Measurements from ENCODE around the gene NDUFV2.

NDUFV2 gene

GRCh38 chr18:9102508-9103375 lies at the start of gene NDUFV2:
Gene NDUFV2 (plus strand): TSS chr18:9102699. CDS start chr18:9102744, 45 bp downstream.
- Histone ChIP-seq H3K9me3 (ENCODE audit: control insufficient read depth, insufficient read depth, low read length) (no peaks in the 10 kb centered on the region), H3K4me1 (ENCODE audit: control insufficient read depth, insufficient read depth, low read length) (peaks cover 2% of the 10 kb centered on the region; the same call in 1 of the 2 replicates), H3K27me3 (ENCODE audit: control insufficient read depth, insufficient read depth, low read length) (no peaks in the 10 kb centered on the region), H3K4me3 (ENCODE audit: low read length) (peak within 1 kb of the TSS; percentile 68), H3K27ac (ENCODE audit: low read length) (no peak within 1 kb of the TSS), H3K36me3 (ENCODE audit: control insufficient read depth, insufficient read depth, low read length) (no peaks in the 10 kb centered on the region)
- peak; percentile 82 for DNase-seq (ENCODE audit: low read depth, low spot score)
- no CpG with 5 or more reads among the region's 64 CpGs for WGBS (ENCODE audit: insufficient coverage, insufficient read length)

GRCh38 chr18:9053814-9054213 lies 48.7 kb upstream of the NDUFV2 start:
- H3K9me3 ChIP-seq (ENCODE audit: control insufficient read depth, insufficient read depth, low read length): no peaks in the 10 kb centered on the region
- no peaks in the 10 kb centered on the region for H3K4me1 ChIP-seq (ENCODE audit: control insufficient read depth, insufficient read depth, low read length)
- H3K27ac ChIP-seq (ENCODE audit: low read length): no peak overlapping the region
- WGBS (ENCODE audit: insufficient coverage, insufficient read length): no CpG with 5 or more reads among the region's 1 CpG
- DNase-seq (ENCODE audit: low read depth, low spot score): no peak
- H3K36me3 ChIP-seq (ENCODE audit: control insufficient read depth, insufficient read depth, low read length): no peaks in the 10 kb centered on the region
- H3K27me3 ChIP-seq (ENCODE audit: control insufficient read depth, insufficient read depth, low read length): no peaks in the 10 kb centered on the region
- no peak overlapping the region for H3K4me3 ChIP-seq (ENCODE audit: low read length)

GRCh38 chr18:9055185-9055584 lies 47.3 kb upstream of the NDUFV2 start:
- Histone ChIP-seq H3K9me3 (ENCODE audit: control insufficient read depth, insufficient read depth, low read length) (no peaks in the 10 kb centered on the region), H3K4me3 (ENCODE audit: low read length) (no peak overlapping the region), H3K36me3 (ENCODE audit: control insufficient read depth, insufficient read depth, low read length) (no peaks in the 10 kb centered on the region), H3K4me1 (ENCODE audit: control insufficient read depth, insufficient read depth, low read length) (no peaks in the 10 kb centered on the region), H3K27me3 (ENCODE audit: control insufficient read depth, insufficient read depth, low read length) (no peaks in the 10 kb centered on the region), H3K27ac (ENCODE audit: low read length) (no peak overlapping the region)
- WGBS (ENCODE audit: insufficient coverage, insufficient read length): no CpG with 5 or more reads among the region's 1 CpG
- no peak for DNase-seq (ENCODE audit: low read depth, low spot score)

- no peaks in the 10 kb centered on the region for H3K27me3 ChIP-seq (ENCODE audit: control insufficient read depth, insufficient read depth, low read length)
- no peaks in the 10 kb centered on the region for H3K4me1 ChIP-seq (ENCODE audit: control insufficient read depth, insufficient read depth, low read length)
- no peak overlapping the region for H3K27ac ChIP-seq (ENCODE audit: low read length)
- WGBS (ENCODE audit: insufficient coverage, insufficient read length): no CpG with 5 or more reads among the region's 1 CpG
- H3K9me3 ChIP-seq (ENCODE audit: control insufficient read depth, insufficient read depth, low read length): no peaks in the 10 kb centered on the region
- H3K36me3 ChIP-seq (ENCODE audit: control insufficient read depth, insufficient read depth, low read length): no peaks in the 10 kb centered on the region
- no peak for DNase-seq (ENCODE audit: low read depth, low spot score)
- no peak overlapping the region for H3K4me3 ChIP-seq (ENCODE audit: low read length)
These were observed 46.9 kb upstream of the NDUFV2 start for GRCh38 chr18:9055626-9056025.

GRCh38 chr18:9057646-9058045 lies 44.9 kb upstream of the NDUFV2 start:
- DNase-seq (ENCODE audit: low read depth, low spot score): no peak
- no peaks in the 10 kb centered on the region; the same call in 1 of the 2 replicates for H3K9me3 ChIP-seq (ENCODE audit: control insufficient read depth, insufficient read depth, low read length)
- no CpG with 5 or more reads among the region's 3 CpGs for WGBS (ENCODE audit: insufficient coverage, insufficient read length)
- no peak overlapping the region for H3K4me3 ChIP-seq (ENCODE audit: low read length)
- no peaks in the 10 kb centered on the region for H3K36me3 ChIP-seq (ENCODE audit: control insufficient read depth, insufficient read depth, low read length)
- H3K27me3 ChIP-seq (ENCODE audit: control insufficient read depth, insufficient read depth, low read length): no peaks in the 10 kb centered on the region
- H3K27ac ChIP-seq (ENCODE audit: low read length): no peak overlapping the region
- no peaks in the 10 kb centered on the region for H3K4me1 ChIP-seq (ENCODE audit: control insufficient read depth, insufficient read depth, low read length)

- WGBS (ENCODE audit: insufficient coverage, insufficient read length): no CpG with 5 or more reads among the region's 4 CpGs
These were observed 44.1 kb upstream of the NDUFV2 start for GRCh38 chr18:9058406-9058805.

GRCh38 chr18:9062418-9062751 lies 40.1 kb upstream of the NDUFV2 start:
- H3K27me3 ChIP-seq (ENCODE audit: control insufficient read depth, insufficient read depth, low read length): no peaks in the 10 kb centered on the region
- H3K9me3 ChIP-seq (ENCODE audit: control insufficient read depth, insufficient read depth, low read length): no peaks in the 10 kb centered on the region; the same call in 1 of the 2 replicates
- no CpG with 5 or more reads among the region's 2 CpGs for WGBS (ENCODE audit: insufficient coverage, insufficient read length)
- DNase-seq (ENCODE audit: low read depth, low spot score): no peak
- no peak overlapping the region for H3K4me3 ChIP-seq (ENCODE audit: low read length)
- H3K4me1 ChIP-seq (ENCODE audit: control insufficient read depth, insufficient read depth, low read length): no peaks in the 10 kb centered on the region
- H3K36me3 ChIP-seq (ENCODE audit: control insufficient read depth, insufficient read depth, low read length): no peaks in the 10 kb centered on the region
- no peak overlapping the region for H3K27ac ChIP-seq (ENCODE audit: low read length)

More at GRCh38 chr18:9058406-9058805, 44.1 kb upstream of the NDUFV2 start:
- H3K9me3 ChIP-seq (ENCODE audit: control insufficient read depth, insufficient read depth, low read length): no peaks in the 10 kb centered on the region; the same call in 1 of the 2 replicates
- no peaks in the 10 kb centered on the region for H3K27me3 ChIP-seq (ENCODE audit: control insufficient read depth, insufficient read depth, low read length)
- DNase-seq (ENCODE audit: low read depth, low spot score): no peak
- H3K4me1 ChIP-seq (ENCODE audit: control insufficient read depth, insufficient read depth, low read length): no peaks in the 10 kb centered on the region
- no peak overlapping the region for H3K4me3 ChIP-seq (ENCODE audit: low read length)
- H3K27ac ChIP-seq (ENCODE audit: low read length): no peak overlapping the region
- H3K36me3 ChIP-seq (ENCODE audit: control insufficient read depth, insufficient read depth, low read length): no peaks in the 10 kb centered on the region

GRCh38 chr18:9065864-9066263 lies 36.6 kb upstream of the NDUFV2 start:
- Histone ChIP-seq H3K9me3 (ENCODE audit: control insufficient read depth, insufficient read depth, low read length) (no peaks in the 10 kb centered on the region; the same call in 1 of the 2 replicates), H3K36me3 (ENCODE audit: control insufficient read depth, insufficient read depth, low read length) (no peaks in the 10 kb centered on the region), H3K27ac (ENCODE audit: low read length) (no peak overlapping the region), H3K4me3 (ENCODE audit: low read length) (no peak overlapping the region), H3K4me1 (ENCODE audit: control insufficient read depth, insufficient read depth, low read length) (no peaks in the 10 kb centered on the region), H3K27me3 (ENCODE audit: control insufficient read depth, insufficient read depth, low read length) (no peaks in the 10 kb centered on the region)
- DNase-seq (ENCODE audit: low read depth, low spot score): no peak
- no CpG with 5 or more reads among the region's 5 CpGs for WGBS (ENCODE audit: insufficient coverage, insufficient read length)

GRCh38 chr18:9066358-9066757 lies 36.1 kb upstream of the NDUFV2 start:
- DNase-seq (ENCODE audit: low read depth, low spot score): no peak
- H3K36me3 ChIP-seq (ENCODE audit: control insufficient read depth, insufficient read depth, low read length): no peaks in the 10 kb centered on the region
- no CpG with 5 or more reads among the region's 4 CpGs for WGBS (ENCODE audit: insufficient coverage, insufficient read length)
- no peaks in the 10 kb centered on the region for H3K27me3 ChIP-seq (ENCODE audit: control insufficient read depth, insufficient read depth, low read length)
- H3K9me3 ChIP-seq (ENCODE audit: control insufficient read depth, insufficient read depth, low read length): no peaks in the 10 kb centered on the region; the same call in 1 of the 2 replicates
- no peak overlapping the region for H3K27ac ChIP-seq (ENCODE audit: low read length)
- no peaks in the 10 kb centered on the region for H3K4me1 ChIP-seq (ENCODE audit: control insufficient read depth, insufficient read depth, low read length)
- H3K4me3 ChIP-seq (ENCODE audit: low read length): no peak overlapping the region

GRCh38 chr18:9066817-9067306 lies 35.6 kb upstream of the NDUFV2 start:
- Histone ChIP-seq H3K4me3 (ENCODE audit: low read length) (no peak overlapping the region), H3K4me1 (ENCODE audit: control insufficient read depth, insufficient read depth, low read length) (no peaks in the 10 kb centered on the region), H3K27me3 (ENCODE audit: control insufficient read depth, insufficient read depth, low read length) (no peaks in the 10 kb centered on the region), H3K36me3 (ENCODE audit: control insufficient read depth, insufficient read depth, low read length) (no peaks in the 10 kb centered on the region), H3K27ac (ENCODE audit: low read length) (no peak overlapping the region), H3K9me3 (ENCODE audit: control insufficient read depth, insufficient read depth, low read length) (no peaks in the 10 kb centered on the region; the same call in 1 of the 2 replicates)
- DNase-seq (ENCODE audit: low read depth, low spot score): no peak
- no CpG with 5 or more reads among the region's 5 CpGs for WGBS (ENCODE audit: insufficient coverage, insufficient read length)

Measured in iPS DF 6.9 (cell line).